Esophagus muscularis mucosa (tissue), 4 donors: ENCODE measurements around the gene ASB18. TPM values are rescaled to one million over a fixed set of nuclear protein-coding genes. Genes with fewer than 3 reads are reported as not detected.

Experiments used
- DNase-seq: peaks from one replicate; pipeline ENCODE4 v3.0.0-alpha.2; 2017; ENCODE audit errors: extremely low spot score
- H3K27ac ChIP-seq, 4 donors: fragments of 200-600 bp; sonication (generic); replicated peaks in 1 of 4; 1 replicate in 3 of 4; 2 replicates in 1 of 4; pipeline ENCODE4 v1.5.1; 2016 to 2019; ENCODE audit warnings: mild to moderate bottlenecking in 1 of 4
- H3K27me3 ChIP-seq, 4 donors: fragments of 200-600 bp; sonication (generic); one replicate each; pipeline versions ENCODE4 v1.5.1 to v1.6.0; 2016 to 2019
- H3K36me3 ChIP-seq, 4 donors: fragments of 200-600 bp; sonication (generic); one replicate each; pipeline ENCODE4 v1.5.1; 2016 to 2019
- H3K4me1 ChIP-seq, 4 donors: fragments of 200-600 bp; sonication (generic); one replicate each; pipeline ENCODE4 v1.5.1; 2016 to 2019
- H3K4me3 ChIP-seq, 4 donors: fragments of 200-600 bp; sonication (generic); 1 replicate in 2 of 4; 2 replicates in 2 of 4; pipeline ENCODE4 v1.5.1; 2016 to 2019; ENCODE audit warnings: mild to moderate bottlenecking in 4 of 4, moderate library complexity in 1 of 4
- H3K9me3 ChIP-seq, 4 donors: fragments of 200-600 bp; sonication (generic); 1 replicate in 3 of 4; 2 replicates in 1 of 4; pipeline ENCODE4 v1.5.1; 2016 to 2019
- CTCF ChIP-seq, 3 experiments: fragments of 200-600 bp in 2 of 3; fragments of 450-650 bp in 1 of 3; sonication (generic) in 2 of 3; IDR thresholded peaks; one replicate each; pipeline ENCODE4 v1.5.1; 2017 to 2019; ENCODE audit warnings: antibody characterized with exemption in 3 of 3, mild to moderate bottlenecking in 2 of 3, moderate library complexity in 1 of 3
- EP300 ChIP-seq: sonication (generic); formaldehyde crosslinking; IDR thresholded peaks from one replicate; pipeline ENCODE4 v1.6.1; 2017; ENCODE audit warnings: antibody characterized with exemption
- POLR2A ChIP-seq: fragments of 450-650 bp; IDR thresholded peaks from one replicate; pipeline ENCODE4 v1.6.1; 2017; ENCODE audit warnings: antibody characterized with exemption, moderate library complexity, mild to moderate bottlenecking, low read depth
- POLR2AphosphoS5 ChIP-seq, 2 donors: sonication (generic); formaldehyde crosslinking; IDR thresholded peaks; one replicate each; pipeline ENCODE4 v1.6.1; 2017; ENCODE audit warnings: antibody characterized with exemption in 2 of 2
- WGBS: methylation state at CpG from one replicate; pipeline ENCODE4 v1.1.5; 2018; 5-methylcytosine and 5-hydroxymethylcytosine counted together
- intact Hi-C: fragments of 100-400 bp; cut with DNase I; formaldehyde crosslinking; loops from one replicate; pipeline ENCODE4 v1.15.1; 2023
- total RNA-seq, 4 donors: library from RNA; depleted of rRNA; stranded (reverse); fragments of >200 nt; gene quantifications; one replicate each; pipeline versions ENCODE4 v1.1.0 to v1.2.1, GENCODE V29; 2016

Gene ASB18
- total RNA-seq, 4 donors from 2014 or later, result not detected

GRCh38 chr2:236219411-236219810 lies 44.8 kb downstream of the ASB18 start:
- Histone ChIP-seq H3K27me3 (peaks cover 0 to 32% (median 4%) of the 10 kb centered on the region in 4 donors), H3K9me3 (peaks cover 0 to 11% (median 10%) of the 10 kb centered on the region in 4 donors), H3K4me3 (no peak overlapping the region), H3K27ac (no peak overlapping the region), H3K36me3 (no peaks in the 10 kb centered on the region), H3K4me1 (peaks cover 0 to 2% (median 0%) of the 10 kb centered on the region in 4 donors)
- WGBS, result 81% methylated on average over 3 of the region's 3 CpGs
- intact Hi-C loops, result no loop called here
- peak; percentile 86 for DNase-seq
- no peak for TF ChIP-seq POLR2A
- TF ChIP-seq EP300, result no peak
- no peak for TF ChIP-seq CTCF (IDR thresholded peaks at IDR 0.05)
- no peak for TF ChIP-seq POLR2AphosphoS5 (IDR thresholded peaks at IDR 0.05)

GRCh38 chr2:236217926-236218325 lies 46.3 kb downstream of the ASB18 start:
- Histone ChIP-seq H3K27ac (no peak overlapping the region), H3K9me3 (no peaks in the 10 kb centered on the region), H3K27me3 (peaks cover 0 to 45% (median 4%) of the 10 kb centered on the region in 4 donors), H3K4me1 (peaks cover 0 to 4% (median 0%) of the 10 kb centered on the region in 4 donors), H3K4me3 (no peak overlapping the region), H3K36me3 (no peaks in the 10 kb centered on the region)
- WGBS, result 44% methylated on average over 4 of the region's 4 CpGs
- intact Hi-C loops, result no loop called here
- TF ChIP-seq CTCF (IDR thresholded peaks at IDR 0.05), result no peak
- no peak for TF ChIP-seq EP300
- no peak for TF ChIP-seq POLR2AphosphoS5 (IDR thresholded peaks at IDR 0.05)
- no peak for TF ChIP-seq POLR2A
- peak; percentile 78 for DNase-seq

GRCh38 chr2:236216711-236217110 lies 47.5 kb downstream of the ASB18 start:
- DNase-seq, result peak; percentile 55
- Histone ChIP-seq H3K4me3 (no peak overlapping the region), H3K4me1 (peaks cover 0 to 4% (median 0%) of the 10 kb centered on the region in 4 donors), H3K9me3 (no peaks in the 10 kb centered on the region), H3K36me3 (no peaks in the 10 kb centered on the region), H3K27ac (no peak overlapping the region), H3K27me3 (peaks cover 0 to 54% (median 4%) of the 10 kb centered on the region in 4 donors)
- WGBS, result 92% methylated on average over 6 of the region's 7 CpGs
- intact Hi-C loops, result no loop called here
- no peak for TF ChIP-seq CTCF (IDR thresholded peaks at IDR 0.05)

GRCh38 chr2:236215761-236216333 lies 48.4 kb downstream of the ASB18 start:
- 95% methylated on average over 12 of the region's 12 CpGs for WGBS
- H3K4me1 ChIP-seq, result peaks cover 0 to 4% (median 0%) of the 10 kb centered on the region in 4 donors
- peaks cover 0 to 63% (median 4%) of the 10 kb centered on the region in 4 donors for H3K27me3 ChIP-seq
- intact Hi-C loops, result no loop called here
- H3K9me3 ChIP-seq, result no peaks in the 10 kb centered on the region
- H3K27ac ChIP-seq, result no peak overlapping the region
- TF ChIP-seq EP300 (no peak), CTCF (IDR thresholded peaks at IDR 0.05) (no peak), POLR2AphosphoS5 (IDR thresholded peaks at IDR 0.05) (no peak), POLR2A (no peak)
- H3K36me3 ChIP-seq, result no peaks in the 10 kb centered on the region
- DNase-seq, result peak; percentile 70
- no peak overlapping the region for H3K4me3 ChIP-seq

GRCh38 chr2:236215196-236215595 lies 49.0 kb downstream of the ASB18 start:
- intact Hi-C loops, result no loop called here
- DNase-seq, result peak; percentile 81
- Histone ChIP-seq H3K4me1 (peaks cover 0 to 4% (median 0%) of the 10 kb centered on the region in 4 donors), H3K36me3 (no peaks in the 10 kb centered on the region), H3K9me3 (no peaks in the 10 kb centered on the region), H3K27me3 (peaks cover 0 to 69% (median 4%) of the 10 kb centered on the region in 4 donors), H3K27ac (no peak overlapping the region), H3K4me3 (no peak overlapping the region)
- 92% methylated on average over 5 of the region's 6 CpGs for WGBS
- TF ChIP-seq POLR2A (no peak), POLR2AphosphoS5 (IDR thresholded peaks at IDR 0.05) (no peak), CTCF (IDR thresholded peaks at IDR 0.05) (no peak), EP300 (no peak)
